ENCODE measurements around the gene DPP8. TPM values are rescaled to one million over a fixed set of nuclear protein-coding genes. Genes with fewer than 3 reads are reported as not detected.

Gene DPP8
- total RNA-seq, 4 donors from 2014 or later: 30.5 to 42.4 (median 41.5) TPM

- H3K4me1 ChIP-seq: peaks cover 0 to 5% (median 0%) of the 10 kb centered on the region in 4 donors
- H3K27me3 ChIP-seq: peaks cover 0 to 6% of the 10 kb centered on the region in 2 donors
- H3K27ac ChIP-seq: no peak overlapping the region
- H3K36me3 ChIP-seq: no peaks in the 10 kb centered on the region
- no peak for DNase-seq
- no peak overlapping the region for H3K4me3 ChIP-seq
- TF ChIP-seq CTCF (IDR thresholded peaks at IDR 0.05) (no peak), POLR2A (IDR thresholded peaks at IDR 0.05) (no peak)
- H3K9me3 ChIP-seq: no peaks in the 10 kb centered on the region
Measured at GRCh38 chr15:65396283-65396964, 121.1 kb downstream of the DPP8 start.

GRCh38 chr15:65395567-65396202 is 121.8 kb downstream of the DPP8 start:
- Histone ChIP-seq H3K4me1 (peaks cover 0 to 5% (median 0%) of the 10 kb centered on the region in 4 donors), H3K4me3 (peak overlapping the region in 1 of 4 donors; percentile 15), H3K9me3 (no peaks in the 10 kb centered on the region), H3K27me3 (peaks cover 0 to 6% of the 10 kb centered on the region in 2 donors), H3K27ac (no peak overlapping the region), H3K36me3 (no peaks in the 10 kb centered on the region)
- DNase-seq: no peak
- TF ChIP-seq POLR2A (IDR thresholded peaks at IDR 0.05) (no peak), CTCF (IDR thresholded peaks at IDR 0.05) (no peak)

GRCh38 chr15:65394936-65395335 is 122.6 kb downstream of the DPP8 start:
- H3K27me3 ChIP-seq: peaks cover 0 to 6% of the 10 kb centered on the region in 2 donors

GRCh38 chr15:65394280-65394789 is 123.2 kb downstream of the DPP8 start:
- Histone ChIP-seq H3K27me3 (peaks cover 0 to 6% of the 10 kb centered on the region in 2 donors), H3K27ac (no peak overlapping the region), H3K4me1 (peaks cover 0 to 5% (median 0%) of the 10 kb centered on the region in 4 donors), H3K9me3 (no peaks in the 10 kb centered on the region), H3K4me3 (no peak overlapping the region), H3K36me3 (no peaks in the 10 kb centered on the region)
- TF ChIP-seq CTCF (IDR thresholded peaks at IDR 0.05): no peak
- TF ChIP-seq POLR2A (IDR thresholded peaks at IDR 0.05): no peak
- DNase-seq: no peak

More at GRCh38 chr15:65394936-65395335, 122.6 kb downstream of the DPP8 start:
- H3K4me1 ChIP-seq: peaks cover 0 to 5% (median 0%) of the 10 kb centered on the region in 4 donors
- H3K9me3 ChIP-seq: no peaks in the 10 kb centered on the region
- TF ChIP-seq POLR2A (IDR thresholded peaks at IDR 0.05): no peak
- TF ChIP-seq CTCF (IDR thresholded peaks at IDR 0.05): no peak
- H3K36me3 ChIP-seq: no peaks in the 10 kb centered on the region
- H3K27ac ChIP-seq: no peak overlapping the region
- no peak overlapping the region for H3K4me3 ChIP-seq
- DNase-seq: no peak

GRCh38 chr15:65393557-65393956 is 123.9 kb downstream of the DPP8 start:
- Histone ChIP-seq H3K36me3 (no peaks in the 10 kb centered on the region), H3K9me3 (no peaks in the 10 kb centered on the region), H3K4me1 (peaks cover 0 to 5% (median 0%) of the 10 kb centered on the region in 4 donors), H3K27ac (no peak overlapping the region), H3K27me3 (peaks cover 0 to 6% of the 10 kb centered on the region in 2 donors), H3K4me3 (no peak overlapping the region)
- no peak for DNase-seq
- TF ChIP-seq CTCF (IDR thresholded peaks at IDR 0.05) (no peak), POLR2A (IDR thresholded peaks at IDR 0.05) (no peak)
